DND-41 (cell line): Measurements from ENCODE around the gene TADA2A.
A peak's percentile ranks its signal among the peaks of the same experiment; 100 is the strongest.
"Not testable (repeated sequence)": the region's sequence is repeated elsewhere in the genome, so short reads cannot be mapped to it uniquely, and the experiment has no call there.

ENCODE experiments used
- ATAC-seq: fragments of 200-7000 bp; cut with Tn5 transposase; 3 replicates; pipeline ENCODE4 v1.9.1; 2021; ENCODE audit warnings: low read depth; ENCODE audit not compliant: insufficient read depth
- DNase-seq: peaks from one replicate; pipeline ENCODE4 v3.0.0-alpha.2; 2020
- H2AFZ ChIP-seq: 2 replicates; pipeline ENCODE4 v1.6.0; 2012; ENCODE audit warnings: low read depth, low read length
- H3K27ac ChIP-seq: 2 replicates; pipeline ENCODE4 v1.5.1; 2012; ENCODE audit warnings: low read length, inconsistent platforms
- H3K27me3 ChIP-seq: fragments of 200-600 bp; sonication (generic); 2 replicates; pipeline ENCODE4 v1.6.0; 2012; ENCODE audit warnings: low read length, mild to moderate bottlenecking, inconsistent platforms; ENCODE audit not compliant: insufficient read depth, poor library complexity
- H3K36me3 ChIP-seq: 2 replicates; pipeline ENCODE4 v1.5.1; 2012; ENCODE audit warnings: low read length, inconsistent platforms; ENCODE audit not compliant: insufficient read depth
- H3K4me1 ChIP-seq: 2 replicates; pipeline ENCODE4 v1.5.1; 2012; ENCODE audit warnings: mild to moderate bottlenecking, low read length; ENCODE audit not compliant: insufficient read depth
- H3K4me2 ChIP-seq: 2 replicates; pipeline ENCODE4 v1.6.0; 2012; ENCODE audit warnings: mild to moderate bottlenecking, moderate library complexity, low read length, inconsistent platforms; ENCODE audit not compliant: insufficient read depth
- H3K4me3 ChIP-seq, 2 experiments: fragments of 200-600 bp in 1 of 2; shearing (Covaris generic) in 1 of 2; 2 replicates each; pipeline ENCODE4 v1.5.1; 2012 to 2016; ENCODE audit warnings: inconsistent platforms in 2 of 2, low read length in 2 of 2, mild to moderate bottlenecking in 2 of 2, low read depth in 1 of 2, moderate library complexity in 1 of 2
- H3K79me2 ChIP-seq: 2 replicates; pipeline ENCODE4 v1.6.0; 2012; ENCODE audit warnings: low read length, inconsistent platforms; ENCODE audit not compliant: insufficient read depth
- H3K9ac ChIP-seq: 2 replicates; pipeline ENCODE4 v1.6.0; 2012; ENCODE audit warnings: low read depth, mild to moderate bottlenecking, inconsistent platforms, low read length, moderate library complexity
- H3K9me3 ChIP-seq: 2 replicates; pipeline ENCODE4 v1.5.1; 2012; ENCODE audit warnings: low read length, moderate library complexity, mild to moderate bottlenecking, inconsistent platforms; ENCODE audit not compliant: insufficient read depth, severe bottlenecking
- H4K20me1 ChIP-seq: 2 replicates; pipeline ENCODE4 v1.6.0; 2012; ENCODE audit warnings: low read length; ENCODE audit not compliant: insufficient read depth
- CTCF ChIP-seq: IDR thresholded peaks from 2 replicates; pipeline ENCODE4 v1.5.1; 2012; ENCODE audit warnings: borderline replicate concordance, low read length, moderate library complexity, mild to moderate bottlenecking; ENCODE audit not compliant: poor library complexity, severe bottlenecking; ENCODE audit errors: extremely low read depth
- EZH2 ChIP-seq: IDR thresholded peaks from 3 replicates; pipeline ENCODE4 v1.6.1; 2012; ENCODE audit warnings: borderline replicate concordance, low read depth, mild to moderate bottlenecking, moderate library complexity, low read length, inconsistent platforms; ENCODE audit not compliant: severe bottlenecking

The TADA2A gene

GRCh38 chr17:37438141-37438540 is 31.5 kb downstream of the TADA2A start:
- H3K27ac ChIP-seq: no peak overlapping the region
- no peak overlapping the region for H2AFZ ChIP-seq
- peaks cover 82% of the 10 kb centered on the region for H3K36me3 ChIP-seq
- no peaks in the 10 kb centered on the region for H3K4me1 ChIP-seq
- no peaks in the 10 kb centered on the region for H4K20me1 ChIP-seq
- H3K4me2 ChIP-seq: no peak overlapping the region
- no peaks in the 10 kb centered on the region for H3K9me3 ChIP-seq
- H3K79me2 ChIP-seq: peaks cover 10% of the 10 kb centered on the region
- DNase-seq (no peak), ATAC-seq (no peak)
- H3K27me3 ChIP-seq: no peaks in the 10 kb centered on the region
- TF ChIP-seq CTCF (peak; percentile 36), EZH2 (no peak)
- no peak overlapping the region for H3K4me3 ChIP-seq
- H3K9ac ChIP-seq: no peak overlapping the region

GRCh38 chr17:37440424-37440823 is 33.7 kb downstream of the TADA2A start:
- ATAC-seq (no peak), DNase-seq (no peak)
- H4K20me1 ChIP-seq: no peaks in the 10 kb centered on the region
- H3K9ac ChIP-seq: no peak overlapping the region
- no peak overlapping the region for H3K4me3 ChIP-seq
- H3K4me2 ChIP-seq: no peak overlapping the region
- no peaks in the 10 kb centered on the region for H3K9me3 ChIP-seq
- H3K4me1 ChIP-seq: no peaks in the 10 kb centered on the region
- no peaks in the 10 kb centered on the region for H3K27me3 ChIP-seq
- no peak overlapping the region for H2AFZ ChIP-seq
- no peaks in the 10 kb centered on the region for H3K79me2 ChIP-seq
- TF ChIP-seq EZH2 (no peak), CTCF (no peak)
- no peak overlapping the region for H3K27ac ChIP-seq
- peaks cover 87% of the 10 kb centered on the region for H3K36me3 ChIP-seq

- H3K4me2 ChIP-seq, H3K4me3 ChIP-seq, H3K27me3 ChIP-seq, H3K27ac ChIP-seq, ATAC-seq, DNase-seq, H2AFZ ChIP-seq, H4K20me1 ChIP-seq, H3K79me2 ChIP-seq, H3K9ac ChIP-seq, H3K4me1 ChIP-seq, H3K9me3 ChIP-seq: not testable (repeated sequence)
- H3K36me3 ChIP-seq: peaks cover 86% of the 10 kb centered on the region
Measured at GRCh38 chr17:37441369-37442014, 34.8 kb downstream of the TADA2A start.

GRCh38 chr17:37446027-37446426 is 39.3 kb downstream of the TADA2A start:
- Histone ChIP-seq H3K9ac (no peak overlapping the region), H3K9me3 (no peaks in the 10 kb centered on the region), H4K20me1 (peaks cover 3% of the 10 kb centered on the region; the same call in 1 of the 2 replicates), H3K4me1 (no peaks in the 10 kb centered on the region), H3K27me3 (no peaks in the 10 kb centered on the region), H3K36me3 (peaks cover 88% of the 10 kb centered on the region), H2AFZ (no peak overlapping the region), H3K4me3 (no peak overlapping the region), H3K27ac (no peak overlapping the region), H3K79me2 (no peaks in the 10 kb centered on the region), H3K4me2 (no peak overlapping the region)
- no peak for DNase-seq
- ATAC-seq: no peak
- TF ChIP-seq EZH2 (no peak), CTCF (no peak)
